A549 (cell line): ENCODE data around the gene MAST2. TPM values are rescaled to one million over a fixed set of nuclear protein-coding genes. Genes with fewer than 3 reads are reported as not detected.

Experiments
- ATAC-seq, 2 experiments: fragments of 200-7000 bp in 1 of 2; fragments of >200 bp in 1 of 2; cut with Nextera tagmentation in 1 of 2; cut with Tn5 transposase in 1 of 2; 3 replicates each; pipeline versions ENCODE4 v1.8.0 to v1.9.1; 2018 to 2020; ENCODE audit warnings: mild to moderate bottlenecking in 1 of 2, moderate library complexity in 1 of 2
- CTCF ChIA-PET: fragments of 300-600 bp; sonication (Branson Sonifier 250); formaldehyde crosslinking; extraction: SDS; loops from one replicate; lab custom pipeline; 2021; ENCODE audit warnings: antibody characterized with exemption, inconsistent platforms; lab: Yijun Ruan, JAX
- POLR2A ChIA-PET: fragments of 350-600 bp; formaldehyde crosslinking; extraction: SDS; loops from one replicate; lab custom pipeline; 2021; ENCODE audit warnings: antibody characterized with exemption, inconsistent platforms; lab: Yijun Ruan, JAX
- DNase-seq, 2 experiments: peaks; one replicate each; pipeline versions ENCODE4 v3.0.0 to v3.0.0-alpha.2; 2011 to 2016; ENCODE audit warnings: low read depth in 1 of 2, low spot score in 1 of 2
- FAIRE-seq: peaks from 2 replicates; lab custom pipeline; 2011; peaks lifted over from hg19 to GRCh38; lab: Jason Lieb, UNC
- H3K27ac ChIP-seq, 2 experiments: fragments of >200 bp; sonication (Bioruptor Twin); formaldehyde crosslinking; 3 replicates each; pipeline ENCODE4 v1.5.1; 2016 to 2017
- H3K4me1 ChIP-seq: fragments of >200 bp; sonication (Bioruptor Twin); formaldehyde crosslinking; 3 replicates; pipeline ENCODE4 v1.6.1; 2016
- H3K4me2 ChIP-seq: fragments of >200 bp; sonication (Bioruptor Twin); formaldehyde crosslinking; 3 replicates; pipeline ENCODE4 v1.6.1; 2016
- H3K4me3 ChIP-seq: fragments of >200 bp; sonication (Bioruptor Twin); formaldehyde crosslinking; 3 replicates; pipeline ENCODE4 v1.5.1; 2016
- H3K9me3 ChIP-seq: fragments of >200 bp; sonication (Bioruptor Twin); formaldehyde crosslinking; 3 replicates; pipeline ENCODE4 v1.6.1; 2016
- BCL3 ChIP-seq: fragments of >200 bp; sonication (Bioruptor Twin); formaldehyde crosslinking; IDR thresholded peaks from 3 replicates; pipeline ENCODE4 v1.6.1; 2016
- CBX2 ChIP-seq: fragments of 200-600 bp; sonication (generic); IDR thresholded peaks from 2 replicates; pipeline ENCODE4 v1.6.1; 2016; ENCODE audit warnings: low read depth, mild to moderate bottlenecking, borderline replicate concordance
- E2F6 ChIP-seq: IDR thresholded peaks from 2 replicates; pipeline ENCODE4 v1.6.1; 2012; ENCODE audit warnings: low read depth, borderline replicate concordance
- EHMT2 ChIP-seq: fragments of 200-600 bp; sonication (generic); IDR thresholded peaks from 2 replicates; pipeline ENCODE4 v1.6.1; 2016; ENCODE audit warnings: antibody characterized with exemption, low read depth, mild to moderate bottlenecking, moderate library complexity
- ELK1 ChIP-seq: fragments of 150-350 bp; IDR thresholded peaks from 2 replicates; pipeline ENCODE4 v1.6.1; 2014; ENCODE audit warnings: low read depth, mild to moderate bottlenecking, low read length
- EP300 ChIP-seq, 2 experiments: fragments of >200 bp; sonication (Bioruptor Twin); formaldehyde crosslinking; IDR thresholded peaks; 2 replicates in 1 of 2; 3 replicates in 1 of 2; pipeline ENCODE4 v1.6.1; 2016 to 2017
- ESRRA ChIP-seq: fragments of 150-350 bp; IDR thresholded peaks from 2 replicates; pipeline ENCODE4 v1.6.1; 2014; ENCODE audit warnings: mild to moderate bottlenecking, low read length, borderline replicate concordance
- GATA3 ChIP-seq: IDR thresholded peaks from 2 replicates; pipeline ENCODE4 v1.6.1; 2012; ENCODE audit warnings: borderline replicate concordance
- HES2 ChIP-seq: fragments of >200 bp; sonication (Bioruptor Twin); formaldehyde crosslinking; IDR thresholded peaks from 2 replicates; pipeline ENCODE4 v1.6.1; 2016
- HEYL ChIP-seq: fragments of 250-450 bp; sonication (Bioruptor Pico); IDR thresholded peaks from 2 replicates; pipeline ENCODE4 v1.8.0; 2021; ENCODE audit warnings: mild to moderate bottlenecking, moderate library complexity
- HMGXB4 ChIP-seq: fragments of 250-450 bp; sonication (Bioruptor Pico); IDR thresholded peaks from 2 replicates; pipeline ENCODE4 v1.5.0; 2021; ENCODE audit warnings: mild to moderate bottlenecking, moderate library complexity, borderline replicate concordance
- HOXB13 ChIP-seq: fragments of 250-450 bp; sonication (Bioruptor Pico); IDR thresholded peaks from 2 replicates; pipeline ENCODE4 v1.5.0; 2020; ENCODE audit warnings: low read depth, mild to moderate bottlenecking, moderate library complexity
- KDM5A ChIP-seq: fragments of 200-600 bp; sonication (generic); IDR thresholded peaks from 2 replicates; pipeline ENCODE4 v1.6.1; 2016; ENCODE audit warnings: antibody characterized with exemption, mild to moderate bottlenecking
- MAX ChIP-seq: IDR thresholded peaks from 2 replicates; pipeline ENCODE4 v1.6.1; 2012
- MYC ChIP-seq: IDR thresholded peaks from 2 replicates; pipeline ENCODE4 v1.6.1; 2012; ENCODE audit warnings: mild to moderate bottlenecking, inconsistent platforms, low read length, improper control_type of control experiment, borderline replicate concordance
- PBX3 ChIP-seq: IDR thresholded peaks from 2 replicates; pipeline ENCODE4 v1.6.1; 2012
- PHF8 ChIP-seq: fragments of 200-600 bp; sonication (generic); IDR thresholded peaks from 2 replicates; pipeline ENCODE4 v1.6.1; 2016; ENCODE audit warnings: low read depth, mild to moderate bottlenecking, antibody characterized with exemption, moderate library complexity, borderline replicate concordance
- POLR2A ChIP-seq: IDR thresholded peaks from 2 replicates; pipeline ENCODE4 v1.6.1; 2012; ENCODE audit warnings: mild to moderate bottlenecking, low read length
- RARB ChIP-seq: fragments of 250-450 bp; sonication (Bioruptor Pico); IDR thresholded peaks from 2 replicates; pipeline ENCODE4 v1.8.0; 2021; ENCODE audit warnings: mild to moderate bottlenecking, moderate library complexity
- RNF2 ChIP-seq: fragments of 200-600 bp; sonication (generic); IDR thresholded peaks from 2 replicates; pipeline ENCODE4 v1.6.1; 2016; ENCODE audit warnings: low read depth, mild to moderate bottlenecking, antibody characterized with exemption, moderate library complexity, borderline replicate concordance
- SMC3 ChIP-seq: fragments of >200 bp; sonication (Bioruptor Twin); formaldehyde crosslinking; IDR thresholded peaks from 3 replicates; pipeline ENCODE4 v1.6.1; 2018; ENCODE audit warnings: inconsistent platforms
- SREBF2 ChIP-seq: fragments of 450-650 bp; IDR thresholded peaks from 2 replicates; pipeline ENCODE4 v1.6.1; 2014; ENCODE audit warnings: mild to moderate bottlenecking, moderate library complexity
- TFCP2L1 ChIP-seq: fragments of 250-450 bp; sonication (Bioruptor Pico); IDR thresholded peaks from 2 replicates; pipeline ENCODE4 v1.5.0; 2021; ENCODE audit warnings: mild to moderate bottlenecking
- TP53 ChIP-seq: fragments of 250-450 bp; sonication (Bioruptor Pico); IDR thresholded peaks from 2 replicates; pipeline ENCODE4 v1.5.0; 2021; ENCODE audit warnings: mild to moderate bottlenecking, moderate library complexity
- ZNF302 ChIP-seq: fragments of 250-450 bp; sonication (Bioruptor Pico); IDR thresholded peaks from 2 replicates; pipeline ENCODE4 v1.9.0; 2021; ENCODE audit warnings: inconsistent platforms, mild to moderate bottlenecking, moderate library complexity
- WGBS: methylation state at CpG from one replicate; pipeline ENCODE4 v1.1.6; 2017; ENCODE audit errors: missing lambda C conversion rate; 5-methylcytosine and 5-hydroxymethylcytosine counted together
- polyA plus RNA-seq, 4 experiments: library from polyadenylated mRNA; depleted of rRNA in 3 of 4; stranded (reverse); fragments of >200 nt; fragmentation: RNase III in 1 of 4; extraction: RNeasy Plus Mini Kit Qiagen cat#74134 plus additional on column Dnase treatment in 1 of 4; gene quantifications; 2 replicates in 3 of 4; 3 replicates in 1 of 4; pipeline ENCODE4 v1.2.3, GENCODE V29; 2011 to 2017

MAST2 gene
- polyA plus RNA-seq, 2 of the 4 experiments (the other 2 are of a cell fraction), result 19.3 to 20.5 TPM

- POLR2A ChIA-PET, result no interaction called here
- ATAC-seq, result no peak
- no peak overlapping the region for H3K27ac ChIP-seq
- CTCF ChIA-PET, result interaction anchor here (1.0 kb wide), 1 partner anchor 12 kb away, joined by 3 read pairs; no protein-coding TSS in a partner anchor
- no peak overlapping the region for H3K4me3 ChIP-seq
- no peak for FAIRE-seq
- WGBS, result 77% methylated on average over 3 of the region's 3 CpGs
- H3K9me3 ChIP-seq, result no peaks in the 10 kb centered on the region
- no peaks in the 10 kb centered on the region for H3K4me1 ChIP-seq
- H3K4me2 ChIP-seq, result no peak overlapping the region
- TF ChIP-seq MYC (no peak), SREBF2 (no peak), PHF8 (no peak), KDM5A (no peak)
- TF ChIP-seq, all 56 proteins: peak for 0
- DNase-seq, result no peak
These were observed 105.3 kb downstream of the MAST2 start for GRCh38 chr1:45908611-45909140.

- DNase-seq (no peak), ATAC-seq (no peak), FAIRE-seq (no peak)
- whole genome bisulfite sequencing, result 89% methylated on average over 1 of the region's 1 CpG
- Histone ChIP-seq H3K9me3 (no peaks in the 10 kb centered on the region), H3K27ac (no peak overlapping the region), H3K4me3 (no peak overlapping the region), H3K4me2 (no peak overlapping the region), H3K4me1 (no peaks in the 10 kb centered on the region)
- CTCF ChIA-PET, result no interaction called here
- TF ChIP-seq SMC3, result no peak
- no peak for TF ChIP-seq HEYL (CRISPR knock-in tag)
- TF ChIP-seq GATA3, result no peak
- TF ChIP-seq ESRRA, result no peak
- TF ChIP-seq KDM5A, result no peak
- TF ChIP-seq POLR2A, result no peak
- no peak for TF ChIP-seq TFCP2L1 (CRISPR knock-in tag)
- no peak for TF ChIP-seq TP53 (CRISPR knock-in tag)
- TF ChIP-seq CBX2, result no peak
- no peak for TF ChIP-seq EP300 (IDR thresholded peaks at IDR 0.05)
- POLR2A ChIA-PET, result no interaction called here
These were observed 108.2 kb downstream of the MAST2 start for GRCh38 chr1:45911634-45912033.

GRCh38 chr1:45913183-45913683 is 109.8 kb downstream of the MAST2 start:
- no peak for DNase-seq
- Histone ChIP-seq H3K27ac (no peak overlapping the region), H3K4me3 (no peak overlapping the region), H3K4me1 (no peaks in the 10 kb centered on the region), H3K9me3 (no peaks in the 10 kb centered on the region), H3K4me2 (no peak overlapping the region)
- ChIA-PET CTCF (interaction anchor here (1.6 kb wide), 1 partner anchor 10 kb away, joined by 3 read pairs; no protein-coding TSS in a partner anchor), POLR2A (no interaction called here)
- FAIRE-seq, result no peak
- WGBS, result 81% methylated on average over 6 of the region's 6 CpGs
- no peak for ATAC-seq
- no peak for TF ChIP-seq HMGXB4 (CRISPR knock-in tag)
- TF ChIP-seq E2F6, result no peak
- no peak for TF ChIP-seq PBX3
- TF ChIP-seq PHF8, result no peak
- no peak for TF ChIP-seq ELK1
- TF ChIP-seq MAX, result no peak
- no peak for TF ChIP-seq POLR2A
- TF ChIP-seq RNF2, result no peak
- no peak for TF ChIP-seq RARB
- no peak for TF ChIP-seq EHMT2
- TF ChIP-seq HES2, result no peak
- no peak for TF ChIP-seq ZNF302 (CRISPR knock-in tag)
- TF ChIP-seq BCL3, result no peak
- no peak for TF ChIP-seq HOXB13 (CRISPR knock-in tag)
